SIG-M5 (cell line): ENCODE data around the gene ABAT.

Experiments used
- DNase-seq: peaks from one replicate; lab custom pipeline; 2025; lab: John Stamatoyannopoulos, UW

The ABAT gene

GRCh38 chr16:8818504-8819270, 144.3 kb downstream of the ABAT start:
- no peak for DNase-seq

GRCh38 chr16:8819411-8820034, 145.1 kb downstream of the ABAT start:
- no peak for DNase-seq

- DNase-seq = no peak
These were observed 148.0 kb downstream of the ABAT start for GRCh38 chr16:8822403-8822802.

- DNase-seq = no peak
These were observed 152.0 kb downstream of the ABAT start for GRCh38 chr16:8826278-8826879.

- no peak for DNase-seq
These were observed 154.2 kb downstream of the ABAT start for GRCh38 chr16:8828541-8829165.

GRCh38 chr16:8831450-8831849, 157.0 kb downstream of the ABAT start:
- no peak for DNase-seq

- no peak for DNase-seq
These were observed 157.7 kb downstream of the ABAT start for GRCh38 chr16:8831871-8832716.

GRCh38 chr16:8832717-8833105, 158.3 kb downstream of the ABAT start:
- DNase-seq = no peak
